MCF 10A (cell line): ENCODE results near the gene TUSC2. TPM values are rescaled to one million over a fixed set of nuclear protein-coding genes. Genes with fewer than 3 reads are reported as not detected.

ENCODE experiments used
- BruUV-seq: library from RNA; stranded (reverse); fragments of 400-500 nt; replicated peaks from 2 replicates; lab custom pipeline; 2021; lab: Mats Ljungman, UMichigan
- CTCF ChIA-PET: fragments of 300-600 bp; sonication (Branson Sonifier 250); formaldehyde crosslinking; extraction: SDS; loops from one replicate; lab custom pipeline; 2021; ENCODE audit warnings: antibody characterized with exemption, inconsistent platforms; lab: Yijun Ruan, JAX
- POLR2A ChIA-PET: fragments of 300-600, 350-650 bp; sonication (Branson Sonifier 250); formaldehyde crosslinking; extraction: SDS; loops from one replicate; lab custom pipeline; 2020; ENCODE audit warnings: antibody characterized with exemption, inconsistent platforms; lab: Yijun Ruan, JAX
- DNase-seq: peaks from one replicate; pipeline ENCODE4 v3.0.0-alpha.2; 2018; ENCODE audit not compliant: unreplicated experiment
- H3K27ac Mint-ChIP-seq: one replicate; pipeline ENCODE4 v1.8.0; 2022; ENCODE audit warnings: mild to moderate bottlenecking, low read depth, mixed read lengths; ENCODE audit not compliant: unreplicated experiment
- H3K27me3 Mint-ChIP-seq: one replicate; pipeline ENCODE4 v1.8.0; 2022; ENCODE audit warnings: mixed read lengths; ENCODE audit not compliant: insufficient read depth, unreplicated experiment
- H3K36me3 Mint-ChIP-seq: one replicate; pipeline ENCODE4 v1.8.0; 2022; ENCODE audit warnings: mild to moderate bottlenecking, moderate library complexity, mixed read lengths; ENCODE audit not compliant: insufficient read depth, unreplicated experiment
- H3K4me1 Mint-ChIP-seq: one replicate; pipeline ENCODE4 v1.8.0; 2022; ENCODE audit warnings: mixed read lengths; ENCODE audit not compliant: insufficient read depth, unreplicated experiment
- H3K4me3 Mint-ChIP-seq: one replicate; pipeline ENCODE4 v1.8.0; 2022; ENCODE audit warnings: mild to moderate bottlenecking, moderate library complexity, mixed read lengths; ENCODE audit not compliant: unreplicated experiment
- H3K9me3 Mint-ChIP-seq: one replicate; pipeline ENCODE4 v1.8.0; 2022; ENCODE audit warnings: mixed read lengths; ENCODE audit not compliant: unreplicated experiment
- intact Hi-C: fragments of 100-400 bp; cut with micrococcal nuclease; formaldehyde crosslinking; loops from 2 replicates; pipeline ENCODE4 v1.14.1; 2022
- total RNA-seq: library from RNA; stranded (reverse); gene quantifications from 2 replicates; pipeline ENCODE4 v1.2.3, GENCODE V29; 2022
- TF ChIP-seq, protein P1 (sequence below): fragments of 200-600 bp; IDR thresholded peaks from one replicate; pipeline ENCODE4 v1.8.0; 2022; ENCODE audit warnings: antibody characterized with exemption, mild to moderate bottlenecking; ENCODE audit not compliant: unreplicated experiment

Gene TUSC2
- total RNA-seq, 1 experiment from 2014 or later, result 14.5 TPM

DNA sequence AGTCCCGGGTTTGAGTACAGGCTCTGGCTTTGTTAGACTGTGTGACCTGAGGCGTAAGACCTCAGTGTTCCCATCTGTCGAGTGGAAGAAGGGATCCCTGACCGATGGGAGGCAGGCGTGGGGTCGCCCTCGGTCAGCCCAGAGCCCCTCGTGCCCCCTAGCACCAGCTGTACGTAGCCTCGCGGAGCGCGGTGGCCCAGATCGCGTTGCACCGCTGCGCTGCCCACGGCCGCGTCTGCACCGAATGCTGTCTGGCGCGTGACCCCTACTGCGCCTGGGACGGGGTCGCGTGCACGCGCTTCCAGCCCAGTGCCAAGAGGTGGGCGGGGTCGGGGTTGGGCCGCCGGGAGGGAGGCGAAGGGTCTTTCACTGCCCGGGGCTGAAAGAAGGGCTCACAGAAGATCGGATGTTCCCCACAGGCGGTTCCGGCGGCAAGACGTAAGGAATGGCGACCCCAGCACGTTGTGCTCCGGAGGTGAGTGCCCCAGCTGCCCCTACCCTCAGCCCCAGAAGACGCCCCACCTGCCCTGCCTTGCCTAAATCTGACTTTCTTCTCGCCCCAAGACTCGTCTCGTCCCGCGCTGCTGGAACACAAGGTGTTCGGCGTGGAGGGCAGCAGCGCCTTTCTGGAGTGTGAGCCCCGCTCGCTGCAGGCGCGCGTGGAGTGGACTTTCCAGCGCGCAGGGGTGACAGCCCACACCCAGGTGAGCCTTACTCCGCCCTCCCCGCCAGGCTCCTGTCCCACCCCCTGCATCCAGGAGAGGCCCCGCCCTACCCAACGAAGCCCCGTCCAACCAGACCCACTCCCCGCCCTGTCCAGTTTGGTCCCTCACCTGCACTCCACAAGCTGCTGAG, 52.7 kb downstream of the TUSC2 start:
- Mint-ChIP-seq H3K27me3 (no peaks in the 10 kb centered on the region), H3K4me1 (peaks cover 23% of the 10 kb centered on the region), H3K36me3 (peaks cover 19% of the 10 kb centered on the region), H3K27ac (no peak overlapping the region), H3K9me3 (no peaks in the 10 kb centered on the region), H3K4me3 (no peak overlapping the region)
- TF ChIP-seq, protein P1, sequence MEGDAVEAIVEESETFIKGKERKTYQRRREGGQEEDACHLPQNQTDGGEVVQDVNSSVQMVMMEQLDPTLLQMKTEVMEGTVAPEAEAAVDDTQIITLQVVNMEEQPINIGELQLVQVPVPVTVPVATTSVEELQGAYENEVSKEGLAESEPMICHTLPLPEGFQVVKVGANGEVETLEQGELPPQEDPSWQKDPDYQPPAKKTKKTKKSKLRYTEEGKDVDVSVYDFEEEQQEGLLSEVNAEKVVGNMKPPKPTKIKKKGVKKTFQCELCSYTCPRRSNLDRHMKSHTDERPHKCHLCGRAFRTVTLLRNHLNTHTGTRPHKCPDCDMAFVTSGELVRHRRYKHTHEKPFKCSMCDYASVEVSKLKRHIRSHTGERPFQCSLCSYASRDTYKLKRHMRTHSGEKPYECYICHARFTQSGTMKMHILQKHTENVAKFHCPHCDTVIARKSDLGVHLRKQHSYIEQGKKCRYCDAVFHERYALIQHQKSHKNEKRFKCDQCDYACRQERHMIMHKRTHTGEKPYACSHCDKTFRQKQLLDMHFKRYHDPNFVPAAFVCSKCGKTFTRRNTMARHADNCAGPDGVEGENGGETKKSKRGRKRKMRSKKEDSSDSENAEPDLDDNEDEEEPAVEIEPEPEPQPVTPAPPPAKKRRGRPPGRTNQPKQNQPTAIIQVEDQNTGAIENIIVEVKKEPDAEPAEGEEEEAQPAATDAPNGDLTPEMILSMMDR, result no peak
- CTCF ChIA-PET, result interaction anchor here (0.6 to 1.7 kb wide), 18 partner anchors 9 to 1227 kb away, joined by 3 to 11 read pairs (median 4); no protein-coding TSS in a partner anchor
- no peak for DNase-seq
- BruUV-seq, result no TSS peak
- POLR2A ChIA-PET, result interaction anchor here (0.5 to 1.4 kb wide), 5 partner anchors 14 to 64 kb away, joined by 3 to 7 read pairs (median 3); partner anchors contain the start of genes GNAI2 and IFRD2
- intact Hi-C loops, result no loop called here

Other genes with a start within 250 kb of the TUSC2 start
- gene RBM5, start 239.3 kb downstream of the TUSC2 start, total RNA-seq, result 138 TPM in 2 replicates
- gene SEMA3F, start 172.9 kb downstream of the TUSC2 start, total RNA-seq, result 34.6 and 51.5 TPM in 2 replicates
- gene GNAT1, start 136.6 kb downstream of the TUSC2 start, total RNA-seq, result 0.49 TPM in 1 of 2 replicates, not detected in the other
- not detected in 2 replicates for gene SLC38A3, start 123.0 kb downstream of the TUSC2 start, total RNA-seq
- gene GNAI2, start 92.0 kb downstream of the TUSC2 start, total RNA-seq, result 122 and 123 TPM in 2 replicates
- 7.6 and 12.5 TPM in 2 replicates for gene SEMA3B, start 59.1 kb downstream of the TUSC2 start, total RNA-seq
- gene LSMEM2, start 49.1 kb downstream of the TUSC2 start, total RNA-seq, result 0.20 TPM in 1 of 2 replicates, not detected in the other
- 135 and 182 TPM in 2 replicates for gene IFRD2, start 35.8 kb downstream of the TUSC2 start, total RNA-seq
- 2.3 and 4.7 TPM in 2 replicates for gene HYAL3, start 28.8 kb downstream of the TUSC2 start, total RNA-seq
- 11.4 and 12.4 TPM in 2 replicates for gene NAA80, start 28.8 kb downstream of the TUSC2 start, total RNA-seq
- 0.42 and 0.70 TPM in 2 replicates for gene HYAL1, start 24.6 kb downstream of the TUSC2 start, total RNA-seq
- 11.6 and 12.6 TPM in 2 replicates for gene HYAL2, start 5.5 kb downstream of the TUSC2 start, total RNA-seq
- gene RASSF1, start 12.6 kb upstream of the TUSC2 start, total RNA-seq, result 24.3 and 32.0 TPM in 2 replicates
- 0.68 and 1.0 TPM in 2 replicates for gene ZMYND10, start 17.5 kb upstream of the TUSC2 start, total RNA-seq
- 21.1 and 22.1 TPM in 2 replicates for gene NPRL2, start 22.6 kb upstream of the TUSC2 start, total RNA-seq
- 24.0 and 24.1 TPM in 2 replicates for gene CYB561D2, start 22.6 kb upstream of the TUSC2 start, total RNA-seq
- 31.9 and 40.3 TPM in 2 replicates for gene TMEM115, start 31.3 kb upstream of the TUSC2 start, total RNA-seq
- not detected in 2 replicates for gene CACNA2D2, start 175.4 kb upstream of the TUSC2 start, total RNA-seq
- gene C3orf18, start 239.5 kb upstream of the TUSC2 start, total RNA-seq, result 1.3 and 1.9 TPM in 2 replicates
- 19.9 and 23.8 TPM in 2 replicates for gene HEMK1, start 241.3 kb upstream of the TUSC2 start, total RNA-seq